ENCODE results near the gene TMEM82.

The TMEM82 gene

GRCh38 chr1:15786581-15786980, 44.3 kb downstream of the TMEM82 start:
- DNase-seq (ENCODE audit: low spot score): peak; percentile 68

DNA sequence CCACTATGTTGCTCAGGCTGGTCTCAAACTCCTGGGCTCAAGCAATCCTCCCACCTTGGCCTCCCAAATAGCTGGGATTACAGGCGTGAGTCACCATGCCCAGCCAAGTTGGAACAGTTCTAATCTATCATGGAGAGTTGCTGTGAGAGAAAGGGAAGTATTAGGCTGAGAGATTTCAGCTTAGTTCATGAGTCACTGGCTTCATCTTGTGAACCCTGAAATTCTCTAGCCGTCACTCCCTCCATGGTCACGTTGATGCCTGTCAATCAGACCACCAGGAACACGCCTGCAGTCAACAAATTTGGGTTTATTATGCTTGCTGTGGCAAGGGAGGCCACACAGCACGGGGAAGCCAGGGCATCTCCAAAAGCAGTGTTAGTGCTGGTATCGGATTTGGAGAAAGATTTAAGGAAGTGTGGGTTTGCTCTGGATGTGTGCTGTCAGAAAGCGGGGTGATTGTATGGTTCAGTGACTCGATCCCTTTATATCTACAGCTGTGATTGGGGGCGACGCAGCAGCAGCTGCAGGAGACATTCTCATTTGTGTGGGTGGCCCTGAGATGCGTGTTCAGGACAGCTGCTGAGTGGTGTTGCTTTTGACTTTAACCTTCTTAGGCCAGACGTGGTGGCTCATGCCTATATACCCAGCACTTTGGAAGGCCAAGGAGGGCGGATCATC, 46.5 kb downstream of the TMEM82 start:
- no peak for DNase-seq (ENCODE audit: low spot score)

- DNase-seq (ENCODE audit: low spot score): no peak
These were observed 53.8 kb downstream of the TMEM82 start for GRCh38 chr1:15796086-15796462.
